ENCODE measurements around the gene MAP2K5. TPM values are rescaled to one million over a fixed set of nuclear protein-coding genes. Genes with fewer than 3 reads are reported as not detected.

Gene MAP2K5
- total RNA-seq, 4 donors from 2014 or later, result 7.7 to 15.1 (median 12.0) TPM

DNA sequence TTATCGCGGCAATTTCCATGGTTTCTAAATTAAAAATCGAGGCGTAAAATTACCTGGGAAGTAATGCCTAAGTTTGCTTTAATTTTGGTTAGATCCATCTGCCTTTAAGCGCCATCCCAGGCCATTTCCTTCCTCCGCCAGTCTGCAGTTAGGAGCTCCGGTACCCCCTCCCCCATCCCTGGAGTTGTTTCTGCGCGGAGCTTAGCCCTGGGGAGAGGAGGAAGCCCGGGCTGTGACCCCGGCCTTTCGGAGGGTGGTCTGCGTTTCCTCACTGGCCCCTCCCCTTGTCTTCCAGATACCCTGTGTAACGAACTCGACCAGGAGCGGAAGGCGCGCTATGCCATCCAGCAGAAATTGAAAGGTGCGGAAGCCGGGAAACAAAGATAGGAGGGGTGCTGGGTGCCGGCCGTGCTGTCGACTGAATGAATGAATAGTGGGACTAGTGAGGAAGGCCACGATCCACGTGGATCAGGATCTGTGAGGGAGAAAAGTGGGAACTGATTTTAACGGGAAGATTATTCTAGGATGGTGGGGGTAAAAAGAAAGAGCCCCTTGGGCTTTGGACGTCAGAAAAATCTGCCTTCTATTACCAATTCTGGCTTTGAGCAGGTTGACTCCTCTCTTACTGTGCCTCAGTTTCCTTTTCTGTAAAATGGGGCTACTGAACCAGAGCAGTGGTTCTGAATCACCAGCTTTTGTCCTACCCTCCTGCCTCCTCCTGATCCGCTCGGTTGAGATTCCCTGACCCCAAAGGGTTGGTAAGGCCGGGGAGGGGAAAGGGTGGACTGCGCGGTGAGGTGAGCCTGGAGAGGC is 290.6 kb downstream of the MAP2K5 start:
- no peaks in the 10 kb centered on the region for H3K36me3 ChIP-seq
- peak overlapping the region in 1 of 2 donors; percentile 48 for H3K4me3 ChIP-seq
- no peaks in the 10 kb centered on the region for H3K9me3 ChIP-seq
- no peak for ATAC-seq
- H3K27ac ChIP-seq, result no peak overlapping the region
- peaks cover 0 to 65% (median 28%) of the 10 kb centered on the region in 3 donors for H3K4me1 ChIP-seq
- peaks cover 81% of the 10 kb centered on the region for H3K27me3 ChIP-seq
- TF ChIP-seq POLR2AphosphoS5 (IDR thresholded peaks at IDR 0.05) (no peak), EP300 (IDR thresholded peaks at IDR 0.05) (no peak)
- TF ChIP-seq, protein P1, sequence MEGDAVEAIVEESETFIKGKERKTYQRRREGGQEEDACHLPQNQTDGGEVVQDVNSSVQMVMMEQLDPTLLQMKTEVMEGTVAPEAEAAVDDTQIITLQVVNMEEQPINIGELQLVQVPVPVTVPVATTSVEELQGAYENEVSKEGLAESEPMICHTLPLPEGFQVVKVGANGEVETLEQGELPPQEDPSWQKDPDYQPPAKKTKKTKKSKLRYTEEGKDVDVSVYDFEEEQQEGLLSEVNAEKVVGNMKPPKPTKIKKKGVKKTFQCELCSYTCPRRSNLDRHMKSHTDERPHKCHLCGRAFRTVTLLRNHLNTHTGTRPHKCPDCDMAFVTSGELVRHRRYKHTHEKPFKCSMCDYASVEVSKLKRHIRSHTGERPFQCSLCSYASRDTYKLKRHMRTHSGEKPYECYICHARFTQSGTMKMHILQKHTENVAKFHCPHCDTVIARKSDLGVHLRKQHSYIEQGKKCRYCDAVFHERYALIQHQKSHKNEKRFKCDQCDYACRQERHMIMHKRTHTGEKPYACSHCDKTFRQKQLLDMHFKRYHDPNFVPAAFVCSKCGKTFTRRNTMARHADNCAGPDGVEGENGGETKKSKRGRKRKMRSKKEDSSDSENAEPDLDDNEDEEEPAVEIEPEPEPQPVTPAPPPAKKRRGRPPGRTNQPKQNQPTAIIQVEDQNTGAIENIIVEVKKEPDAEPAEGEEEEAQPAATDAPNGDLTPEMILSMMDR (IDR thresholded peaks at IDR 0.05), result no peak
- WGBS, 2 donors (ENCODE audit: low coverage in 1 of 2), result 9 to 11% methylated on average over 11 to 21 of the region's 32 CpGs

DNA sequence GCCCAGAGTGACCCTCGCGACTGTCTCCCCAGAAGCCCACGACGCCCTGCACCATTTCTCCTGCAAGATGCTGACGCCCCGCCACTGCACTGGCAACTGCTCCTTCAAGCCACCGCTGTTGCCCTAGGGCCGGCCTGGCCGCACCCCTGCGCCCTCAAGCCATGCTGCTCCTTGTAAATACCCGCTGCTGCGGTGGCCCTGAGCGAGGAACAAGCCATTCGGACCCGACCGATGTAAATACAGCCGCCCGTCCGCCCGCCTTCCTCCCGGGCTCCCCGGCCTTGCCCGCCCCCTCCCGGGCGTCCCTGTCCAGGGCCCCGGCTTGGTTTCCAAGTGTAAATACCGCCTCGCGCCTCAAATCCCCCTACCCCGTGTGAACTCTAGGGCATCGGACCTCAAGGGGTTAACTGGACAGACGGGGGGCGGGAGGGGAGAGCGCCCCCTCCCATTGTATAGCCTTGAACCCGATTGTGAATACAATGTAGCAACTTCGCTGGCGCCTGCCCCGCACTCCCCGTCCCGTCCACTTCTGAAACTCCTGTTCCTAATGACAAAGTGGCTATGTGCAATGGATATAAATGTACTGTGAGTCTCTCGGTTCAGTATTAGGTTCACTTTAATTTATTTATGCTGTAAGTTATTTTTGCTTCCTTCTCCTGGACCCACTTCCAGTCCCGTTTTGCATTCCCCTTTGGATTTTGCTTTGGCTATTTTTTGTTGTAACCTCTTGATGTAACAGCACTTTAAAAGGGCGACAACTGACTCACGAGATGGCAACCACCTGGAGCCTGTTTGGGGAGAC is 291.4 kb downstream of the MAP2K5 start:
- Histone ChIP-seq H3K4me3 (peak overlapping the region in 1 of 2 donors; percentile 48), H3K27me3 (peaks cover 73% of the 10 kb centered on the region), H3K4me1 (peaks cover 0 to 65% (median 24%) of the 10 kb centered on the region in 3 donors), H3K9me3 (no peaks in the 10 kb centered on the region), H3K27ac (no peak overlapping the region), H3K36me3 (no peaks in the 10 kb centered on the region)
- 4 to 12% methylated on average over 8 to 9 of the region's 44 CpGs for WGBS, 2 donors (ENCODE audit: low coverage in 1 of 2)
- TF ChIP-seq POLR2A (IDR thresholded peaks at IDR 0.05) (no peak), POLR2AphosphoS5 (IDR thresholded peaks at IDR 0.05) (no peak), EP300 (IDR thresholded peaks at IDR 0.05) (no peak)
- TF ChIP-seq, protein P1 (IDR thresholded peaks at IDR 0.05), result peak in 3 of 4 experiments; percentile 17 to 62 (median 33)
- ATAC-seq, result no peak

GRCh38 chr15:67834581-67835296 is 292.2 kb downstream of the MAP2K5 start:
- 0 to 2% methylated on average over 7 to 10 of the region's 59 CpGs for WGBS, 2 donors (ENCODE audit: low coverage in 1 of 2)
- no peaks in the 10 kb centered on the region for H3K9me3 ChIP-seq
- TF ChIP-seq, protein P1 (IDR thresholded peaks at IDR 0.05), result no peak
- no peak for TF ChIP-seq POLR2A (IDR thresholded peaks at IDR 0.05)
- H3K4me1 ChIP-seq, result peaks cover 0 to 64% (median 24%) of the 10 kb centered on the region in 3 donors
- H3K27me3 ChIP-seq, result peaks cover 65% of the 10 kb centered on the region
- H3K36me3 ChIP-seq, result no peaks in the 10 kb centered on the region
- H3K27ac ChIP-seq, result no peak overlapping the region
- H3K4me3 ChIP-seq, result peak overlapping the region; percentile 6 to 48
- peak; percentile 8 for ATAC-seq

GRCh38 chr15:67835297-67836133 is 293.0 kb downstream of the MAP2K5 start:
- 8 to 35% methylated on average over 5 of the region's 59 CpGs for WGBS, 2 donors (ENCODE audit: low coverage in 1 of 2)
- H3K27me3 ChIP-seq, result peaks cover 57% of the 10 kb centered on the region
- TF ChIP-seq POLR2A (IDR thresholded peaks at IDR 0.05) (no peak), POLR2AphosphoS5 (IDR thresholded peaks at IDR 0.05) (no peak), EP300 (IDR thresholded peaks at IDR 0.05) (no peak)
- TF ChIP-seq, protein P1 (IDR thresholded peaks at IDR 0.05), result no peak
- peak overlapping the region; percentile 11 to 48 for H3K4me3 ChIP-seq
- no peak overlapping the region for H3K27ac ChIP-seq
- H3K36me3 ChIP-seq, result no peaks in the 10 kb centered on the region
- H3K4me1 ChIP-seq, result peaks cover 0 to 61% (median 24%) of the 10 kb centered on the region in 3 donors
- no peak for ATAC-seq
- no peaks in the 10 kb centered on the region for H3K9me3 ChIP-seq
